HG02981 (cell line): ENCODE measurements around the gene SLIT1.

Experiments used
- ATAC-seq: cut with Tn5 transposase; IDR thresholded peaks from one replicate; pipeline ENCODE4 v1.9.1; 2021; ENCODE audit warnings: mild to moderate bottlenecking, moderate library complexity; ENCODE audit not compliant: unreplicated experiment

SLIT1 gene

GRCh38 chr10:97174276-97174775, 11.4 kb downstream of the SLIT1 start:
- ATAC-seq: no peak

- ATAC-seq: no peak
These were observed 12.7 kb downstream of the SLIT1 start for GRCh38 chr10:97173036-97173435.

- no peak for ATAC-seq
These were observed 14.8 kb downstream of the SLIT1 start for GRCh38 chr10:97171001-97171400.

GRCh38 chr10:97169911-97170693, 15.7 kb downstream of the SLIT1 start:
- ATAC-seq: no peak

GRCh38 chr10:97169063-97169462, 16.7 kb downstream of the SLIT1 start:
- ATAC-seq: no peak

GRCh38 chr10:97168645-97169044, 17.1 kb downstream of the SLIT1 start:
- no peak for ATAC-seq

- no peak for ATAC-seq
These were observed 20.3 kb downstream of the SLIT1 start for GRCh38 chr10:97165499-97165898.

- ATAC-seq: no peak
These were observed 21.8 kb downstream of the SLIT1 start for GRCh38 chr10:97163781-97164501.

GRCh38 chr10:97163181-97163580, 22.6 kb downstream of the SLIT1 start:
- no peak for ATAC-seq

- ATAC-seq: no peak
These were observed 26.0 kb downstream of the SLIT1 start for GRCh38 chr10:97159646-97160305.

- no peak for ATAC-seq
These were observed 28.1 kb downstream of the SLIT1 start for GRCh38 chr10:97157578-97158095.

- ATAC-seq: no peak
These were observed 31.0 kb downstream of the SLIT1 start for GRCh38 chr10:97154781-97155180.

- no peak for ATAC-seq
These were observed 31.6 kb downstream of the SLIT1 start for GRCh38 chr10:97154162-97154561.

GRCh38 chr10:97153270-97153850, 32.4 kb downstream of the SLIT1 start:
- no peak for ATAC-seq

GRCh38 chr10:97151307-97151914, 34.3 kb downstream of the SLIT1 start:
- ATAC-seq: no peak

GRCh38 chr10:97150616-97151015, 35.1 kb downstream of the SLIT1 start:
- no peak for ATAC-seq

GRCh38 chr10:97150013-97150595, 35.7 kb downstream of the SLIT1 start:
- ATAC-seq: no peak

GRCh38 chr10:97149079-97149531, 36.7 kb downstream of the SLIT1 start:
- ATAC-seq: no peak

GRCh38 chr10:97144297-97144696, 41.5 kb downstream of the SLIT1 start:
- ATAC-seq: no peak

GRCh38 chr10:97142834-97143233, 42.9 kb downstream of the SLIT1 start:
- no peak for ATAC-seq
